Left kidney (tissue), 2 donors: Measurements from ENCODE around the gene SH3YL1. TPM values are rescaled to one million over a fixed set of nuclear protein-coding genes. Genes with fewer than 3 reads are reported as not detected.

Experiments used
- DNase-seq: peaks from one replicate; pipeline ENCODE4 v3.0.0-alpha.2; 2013
- polyA plus RNA-seq: library from polyadenylated mRNA; unstranded; fragments of 120-200 nt; gene quantifications from one replicate; pipeline ENCODE4 v1.2.1, GENCODE V29; 2013; ENCODE audit not compliant: insufficient read length

SH3YL1 gene
- polyA plus RNA-seq, 1 donor = 141 TPM

DNA sequence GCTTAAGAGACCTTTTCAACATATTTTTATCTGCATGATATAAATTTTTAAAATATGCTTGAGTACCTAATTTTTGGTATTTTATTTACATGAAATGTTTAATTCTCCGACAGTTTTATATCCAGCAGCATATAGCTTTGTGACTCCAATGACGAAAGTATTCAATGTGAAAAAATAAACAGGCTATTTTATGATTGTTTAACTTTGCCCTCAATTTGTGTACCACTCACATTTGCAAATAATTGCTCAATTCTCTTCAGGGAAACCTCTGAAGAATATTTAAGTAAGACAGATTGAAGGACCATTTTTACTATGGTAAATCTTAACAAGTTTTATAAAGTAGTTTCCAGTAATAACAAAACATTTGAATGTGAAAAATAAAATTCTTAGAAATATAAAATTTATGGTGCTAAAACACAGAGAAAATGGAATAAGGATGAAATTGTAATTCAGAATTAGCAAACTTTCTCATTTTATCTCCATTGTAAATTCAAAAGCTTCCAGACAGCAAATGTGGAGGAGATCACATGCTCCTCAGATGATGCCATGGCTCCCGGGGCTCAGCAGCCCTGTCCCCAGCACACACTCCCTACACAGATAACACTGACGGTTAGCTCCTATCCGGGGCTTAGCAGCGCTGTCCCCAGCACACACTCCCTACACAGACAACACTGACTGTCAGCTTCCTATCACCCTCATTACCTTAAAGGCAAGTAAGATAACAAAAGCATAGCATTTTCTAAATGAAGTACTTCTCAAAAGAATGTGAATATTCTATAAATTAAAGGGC, 39.7 kb downstream of the SH3YL1 start:
- DNase-seq = no peak

DNA sequence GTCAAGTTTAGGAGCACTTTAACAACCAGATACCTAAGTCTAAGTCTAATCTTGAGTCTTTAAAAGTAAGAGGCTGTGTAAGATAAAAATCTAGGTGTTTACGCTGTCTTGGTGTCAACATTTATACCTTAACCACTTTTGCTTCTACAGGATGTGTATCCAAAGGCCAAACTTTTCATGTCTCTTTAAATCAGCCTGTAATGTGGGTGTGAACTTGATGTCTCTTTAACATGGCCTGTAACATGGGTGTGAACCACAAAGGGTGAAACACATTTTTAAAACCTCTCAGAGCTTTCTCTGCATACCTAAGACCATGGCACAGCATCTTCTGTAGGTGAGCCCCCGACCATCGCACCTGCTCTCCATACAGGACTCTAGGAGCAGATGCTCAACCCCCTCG, 40.4 kb downstream of the SH3YL1 start:
- no peak for DNase-seq

DNA sequence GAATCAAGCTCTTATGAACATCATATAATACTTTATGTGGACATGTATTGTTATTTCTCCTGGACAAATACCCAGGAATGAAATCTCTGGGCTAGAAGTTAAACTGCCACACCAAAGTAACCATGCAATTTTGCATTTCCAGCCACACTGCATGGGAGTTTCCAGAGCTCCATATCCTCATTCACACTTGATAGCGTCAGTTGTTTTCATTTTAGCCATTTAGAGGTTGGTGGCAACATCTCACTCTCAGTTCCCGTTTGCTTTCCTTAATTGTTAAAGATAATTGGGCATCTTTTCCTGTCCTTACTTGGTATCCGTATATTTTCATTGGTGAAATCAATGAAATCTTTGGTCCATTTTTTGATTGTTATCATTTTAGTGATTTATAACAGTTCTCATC, 47.8 kb downstream of the SH3YL1 start:
- no peak for DNase-seq

GRCh38 chr2:213932-214693, 49.7 kb downstream of the SH3YL1 start:
- DNase-seq = no peak

GRCh38 chr2:211486-212184, 52.2 kb downstream of the SH3YL1 start:
- no peak for DNase-seq

GRCh38 chr2:210660-211059, 53.2 kb downstream of the SH3YL1 start:
- no peak for DNase-seq

DNA sequence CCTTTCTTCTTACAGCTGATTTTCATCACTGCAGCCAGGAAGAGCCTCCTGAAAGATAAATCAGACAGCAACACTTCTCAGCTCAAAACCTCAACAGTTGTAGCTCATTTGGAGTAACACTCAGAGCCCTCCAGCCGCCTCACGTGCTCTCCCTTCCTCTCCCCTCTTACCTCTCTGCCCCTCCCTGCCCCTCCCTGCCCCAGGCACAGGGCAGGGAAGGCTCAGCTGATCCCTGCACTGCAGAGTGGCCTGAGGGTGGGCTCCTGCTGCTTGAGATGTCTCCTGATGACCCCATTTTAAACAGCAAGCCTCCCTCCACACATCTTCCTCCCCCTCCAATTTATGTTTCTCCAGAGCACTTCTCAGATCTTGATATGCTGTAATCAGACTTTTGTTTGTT, 54.4 kb downstream of the SH3YL1 start:
- no peak for DNase-seq

DNA sequence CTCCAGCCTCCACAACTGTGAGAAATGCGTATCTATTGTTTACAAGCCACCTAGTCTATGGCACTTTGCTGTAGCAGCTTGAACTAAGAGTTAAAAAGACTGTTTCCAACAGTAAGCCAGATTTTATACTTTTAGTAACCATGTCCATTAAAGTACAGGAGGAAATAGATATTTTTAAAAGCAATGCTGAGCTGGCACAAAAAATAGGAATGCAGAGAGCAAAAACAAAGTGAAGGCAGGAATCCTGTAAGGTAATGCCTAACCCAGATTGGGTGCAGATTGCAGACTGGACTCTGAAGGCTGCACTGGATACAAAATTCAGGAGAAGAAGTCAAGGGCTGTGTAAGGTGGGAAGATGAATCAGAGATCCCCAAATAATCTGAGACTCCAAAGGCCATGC, 55.5 kb downstream of the SH3YL1 start:
- DNase-seq = no peak

DNA sequence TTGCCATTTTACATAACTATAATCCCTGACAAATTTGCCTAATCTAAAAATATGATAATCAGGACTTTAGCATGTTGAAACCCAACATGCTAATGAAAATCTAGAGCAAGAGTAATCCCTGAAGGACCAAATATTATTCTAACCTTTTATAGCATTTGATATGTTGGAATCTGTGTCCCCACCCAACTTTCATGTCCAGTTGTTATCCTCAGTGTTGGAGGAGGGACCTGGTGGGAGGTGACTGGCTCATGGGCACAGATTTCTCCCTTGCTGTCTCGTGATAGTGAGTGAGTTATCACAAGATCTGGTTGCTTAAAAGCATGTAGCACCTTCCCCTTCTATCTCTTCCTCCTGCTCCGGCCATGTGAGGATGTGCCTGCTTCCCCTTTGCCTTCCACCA, 59.8 kb downstream of the SH3YL1 start:
- no peak for DNase-seq

- no peak for DNase-seq
These were observed 60.4 kb downstream of the SH3YL1 start for GRCh38 chr2:203401-203800.

GRCh38 chr2:202945-203344, 60.9 kb downstream of the SH3YL1 start:
- DNase-seq = no peak

DNA sequence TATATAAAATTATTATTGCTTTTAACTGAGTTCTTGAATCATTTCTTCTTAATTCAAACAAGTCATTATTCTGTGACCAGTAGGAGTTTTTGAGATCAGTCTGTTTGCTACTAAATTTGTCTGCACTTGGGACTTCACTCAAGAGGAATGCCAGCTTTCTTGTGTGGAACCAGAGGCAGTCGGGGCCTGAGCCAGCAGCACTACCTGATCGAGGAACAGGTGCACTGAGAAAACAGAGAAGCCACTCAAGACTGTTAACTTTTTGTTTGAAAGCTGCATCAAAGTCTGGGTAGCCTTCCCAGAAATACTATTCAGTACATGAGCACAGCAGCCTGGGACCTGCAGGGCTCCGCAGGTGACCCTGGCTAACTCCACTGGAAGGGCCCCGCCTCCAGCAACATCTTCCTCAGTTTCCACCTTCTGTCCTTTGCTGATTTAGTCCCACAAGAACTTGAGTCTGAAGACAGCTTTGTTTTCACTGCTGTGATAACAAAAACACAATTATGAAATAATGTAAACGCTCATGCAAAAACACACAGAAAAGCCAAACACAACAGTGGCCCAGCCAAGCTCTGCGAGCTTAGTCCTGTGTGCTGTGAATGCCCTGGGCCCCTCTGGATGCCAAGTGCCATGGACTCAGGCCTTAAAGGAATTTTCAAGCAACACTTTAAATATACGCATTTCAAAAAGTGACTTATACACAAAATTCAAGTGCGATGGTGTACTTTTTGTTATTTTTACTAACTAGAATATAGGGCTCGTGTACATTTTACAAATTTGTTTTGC, 62.0 kb downstream of the SH3YL1 start:
- DNase-seq = no peak

DNA sequence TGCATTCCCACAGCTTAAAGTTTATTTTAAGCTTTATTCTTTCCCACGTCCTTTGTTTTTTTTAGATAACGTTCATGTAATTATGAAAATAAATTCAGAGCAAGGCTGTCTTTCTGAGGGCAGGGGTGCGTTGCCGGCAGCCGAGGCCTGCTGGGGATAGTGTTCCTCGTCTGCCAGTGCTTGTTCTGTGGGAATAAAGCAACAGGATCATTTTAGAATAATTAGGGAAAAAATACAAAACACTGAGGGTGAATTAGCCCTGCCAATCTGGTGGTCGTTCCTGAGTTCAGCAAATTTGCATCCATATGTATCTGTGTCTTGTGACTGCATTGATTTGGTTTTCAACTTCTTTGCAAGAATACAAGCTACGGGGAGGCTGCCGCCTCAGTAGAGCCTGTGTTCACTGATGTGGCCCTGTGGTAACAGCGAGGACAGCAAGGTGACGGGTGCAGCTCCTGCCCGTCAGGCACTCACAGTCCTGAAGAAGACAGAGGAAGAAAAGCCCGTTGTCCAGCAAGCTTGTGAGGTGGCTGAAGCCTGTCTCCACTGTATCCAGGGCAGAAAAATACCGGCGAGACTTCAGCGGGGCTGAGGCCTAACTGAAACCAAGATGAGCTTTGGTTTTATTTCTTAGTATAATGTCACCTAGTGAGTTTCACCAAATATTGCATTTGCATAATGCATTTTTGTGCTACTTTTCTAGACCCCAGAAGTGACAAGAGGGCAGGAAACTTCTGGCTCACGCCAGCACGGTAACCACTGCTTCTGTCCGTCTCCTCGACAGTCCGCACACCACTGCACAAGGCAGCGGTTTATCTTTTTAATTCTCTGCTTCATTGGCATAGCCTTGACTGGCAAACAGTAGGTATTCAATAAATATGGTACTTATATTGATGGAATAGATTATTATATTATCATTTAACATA, 64.5 kb downstream of the SH3YL1 start:
- no peak for DNase-seq

GRCh38 chr2:196406-196805, 67.4 kb downstream of the SH3YL1 start:
- DNase-seq = no peak

- no peak for DNase-seq
These were observed 67.9 kb downstream of the SH3YL1 start for GRCh38 chr2:195932-196331.

- no peak for DNase-seq
These were observed 70.6 kb downstream of the SH3YL1 start for GRCh38 chr2:193141-193671.

DNA sequence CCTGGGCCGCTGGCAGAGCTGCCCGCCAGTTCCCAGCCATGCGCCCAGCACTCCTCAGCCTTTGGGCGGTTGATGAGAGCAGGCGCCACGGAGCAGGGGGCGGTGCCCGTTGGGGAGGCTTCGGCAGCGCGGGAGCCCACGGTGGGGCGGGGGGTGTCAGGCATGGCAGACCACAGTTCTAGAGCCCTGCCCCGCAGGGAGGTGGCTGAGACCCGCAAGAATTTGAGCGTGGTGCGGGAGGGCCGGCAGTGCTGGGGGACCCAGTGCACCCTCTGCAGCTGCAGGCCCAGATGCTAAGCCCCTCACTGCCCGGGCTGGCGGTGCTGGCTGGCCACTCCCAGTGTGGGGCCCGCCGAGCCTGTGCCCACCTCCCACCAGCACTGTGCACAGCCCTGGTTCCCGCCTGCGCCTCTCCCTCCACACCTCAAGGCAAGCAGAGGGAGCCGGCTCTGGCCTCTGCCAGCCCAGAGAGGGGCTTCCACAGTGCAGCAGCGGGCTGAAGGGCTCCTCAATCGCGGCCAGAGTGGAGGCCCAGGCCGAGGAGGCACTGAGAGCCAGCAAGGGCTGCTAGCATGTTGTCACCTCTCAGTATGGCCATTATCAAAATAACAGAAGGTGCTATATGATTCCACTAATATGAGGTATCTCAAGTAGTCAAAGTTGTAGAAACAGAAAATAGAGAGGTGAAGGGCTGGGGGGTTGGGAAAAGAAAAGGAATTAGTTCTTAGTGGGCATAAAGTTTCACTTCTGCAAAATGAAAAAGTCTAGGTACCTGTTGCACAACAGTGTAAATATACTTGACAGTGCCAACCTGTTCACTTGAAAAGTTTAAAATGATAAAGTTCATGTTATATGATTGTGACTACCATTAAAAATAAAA, 72.3 kb downstream of the SH3YL1 start:
- DNase-seq = no peak

DNA sequence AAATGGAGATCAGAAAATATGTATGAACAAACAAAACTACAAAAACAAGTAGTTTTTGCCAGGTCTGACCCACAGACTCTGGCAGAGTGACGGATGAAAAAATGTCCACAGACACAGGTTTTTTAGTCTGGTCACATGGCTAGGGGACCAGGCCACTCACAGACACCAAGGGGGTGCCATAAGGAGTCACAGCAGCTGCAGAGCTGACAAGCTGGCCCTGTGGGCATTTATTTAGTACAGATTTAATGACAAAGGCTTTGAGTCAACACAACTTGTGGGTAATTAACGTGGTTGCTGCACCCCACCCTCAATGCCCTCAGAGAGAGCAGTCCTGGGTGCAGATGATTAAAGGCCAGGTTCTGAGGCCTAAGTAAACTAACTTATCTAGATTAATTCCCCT, 76.0 kb downstream of the SH3YL1 start:
- no peak for DNase-seq

DNA sequence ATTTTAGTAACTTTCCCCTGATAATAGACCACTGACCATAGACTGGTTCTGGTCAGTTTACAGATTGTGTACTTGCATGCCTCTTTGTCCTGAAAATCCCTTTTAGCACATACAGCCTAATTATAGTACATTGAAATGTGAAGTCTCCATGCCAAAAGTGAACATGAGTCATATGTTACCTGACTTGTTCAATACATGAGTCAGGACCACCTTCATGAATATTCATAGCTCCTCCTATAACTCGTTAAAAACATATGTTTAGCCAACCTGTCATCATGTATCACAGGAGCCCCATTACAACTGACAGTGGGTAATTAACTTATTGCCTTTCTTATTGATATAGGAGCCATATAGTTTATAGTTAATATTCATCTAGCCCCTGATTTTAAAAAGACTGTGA, 78.6 kb downstream of the SH3YL1 start:
- DNase-seq = no peak

DNA sequence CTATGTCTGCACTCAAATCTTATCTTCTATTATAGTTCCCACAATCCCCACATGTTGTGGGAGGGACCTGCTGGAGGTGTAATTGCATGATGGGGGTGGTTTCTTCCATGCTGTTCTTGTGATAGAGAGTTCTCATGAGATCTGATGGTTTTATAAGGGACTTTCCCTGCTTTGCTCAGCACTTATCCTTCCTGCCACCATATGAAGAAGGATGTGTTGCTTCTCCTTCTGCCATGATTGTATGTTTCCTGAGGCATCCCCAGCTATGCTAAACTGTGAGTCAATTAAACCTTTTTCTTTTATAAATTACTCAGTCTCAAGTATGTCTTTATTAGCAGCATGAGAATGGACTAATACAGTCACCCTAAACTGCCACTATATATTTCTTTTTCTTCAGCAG, 79.1 kb downstream of the SH3YL1 start:
- DNase-seq = no peak
